Anterior cingulate cortex (tissue), 58 donors: ENCODE data around the gene KLF1.

ENCODE experiments used
- DNase-seq, 58 donors: peaks; one replicate each; lab custom pipeline; 2025; lab: John Stamatoyannopoulos, UW

KLF1 gene

GRCh38 chr19:12840091-12841079, 46.6 kb downstream of the KLF1 start:
- peak in 32 of 58 donors; percentile 7 to 76 (median 39) for DNase-seq

DNA sequence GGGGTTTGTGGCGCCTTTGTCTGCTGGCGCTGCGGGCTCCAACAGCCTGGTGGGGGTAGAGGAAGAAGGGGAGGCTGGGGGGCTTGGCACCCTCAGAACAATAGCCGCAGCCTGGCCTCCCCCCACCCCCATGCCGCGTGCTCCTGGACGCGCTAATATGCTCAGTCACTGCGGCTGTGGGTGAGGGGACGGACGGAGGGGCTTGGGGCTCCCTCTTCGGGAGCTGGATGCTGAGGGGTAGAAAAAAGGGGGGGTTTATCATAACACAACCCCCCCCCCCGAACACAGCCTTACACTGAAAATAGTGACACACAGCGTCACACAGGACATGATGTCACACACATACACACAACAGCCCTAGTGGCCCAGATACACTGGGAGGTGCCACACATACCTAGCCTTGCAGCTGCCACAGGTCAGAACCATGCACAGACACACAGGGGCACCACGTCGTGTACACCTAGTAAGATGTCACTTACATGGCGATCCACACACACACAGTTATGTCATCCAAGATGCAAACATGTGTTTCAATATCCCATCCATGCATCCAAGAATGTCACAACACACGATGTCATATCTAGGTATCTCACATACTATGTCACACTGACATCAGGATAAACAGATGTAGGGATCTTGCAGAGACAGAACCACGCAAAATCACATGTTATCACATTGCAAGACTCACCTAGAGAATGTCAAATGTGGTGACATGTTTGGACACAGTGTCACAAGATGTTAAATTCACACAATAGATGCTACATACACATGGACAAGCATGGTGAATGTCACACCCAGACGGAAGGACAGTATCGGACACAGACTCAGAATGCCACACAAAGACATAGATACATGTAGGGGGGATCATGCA, 47.9 kb downstream of the KLF1 start:
- DNase-seq: peak in 5 of 58 donors; percentile 1 to 25 (median 15)

- DNase-seq: peak in 27 of 58 donors; percentile 7 to 74 (median 30)
Observed at GRCh38 chr19:12838182-12838885, 48.7 kb downstream of the KLF1 start, which contains the start of gene MAST1. Gene MAST1 (plus strand): TSS chr19:12838515. CDS start chr19:12838573, 58 bp downstream.

DNA sequence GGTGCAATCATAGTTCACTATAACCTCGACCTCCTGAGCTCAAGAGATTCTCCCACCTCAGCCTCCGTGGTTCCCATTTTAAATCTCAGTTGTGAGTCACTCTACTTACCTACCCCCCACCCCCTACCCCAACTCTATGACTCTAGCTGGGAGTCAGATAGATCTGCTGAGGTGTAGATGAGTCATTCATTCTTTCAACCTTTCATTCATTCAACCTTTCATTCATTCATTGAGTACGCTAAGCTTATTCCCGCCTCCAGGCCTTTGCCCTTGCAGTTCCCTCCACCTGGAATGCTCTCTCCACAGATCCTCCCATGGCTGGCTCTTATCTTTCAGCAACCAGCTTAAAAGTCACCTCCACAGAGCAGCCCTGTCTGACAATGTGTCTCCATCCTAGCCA, 49.8 kb downstream of the KLF1 start:
- DNase-seq: no peak

GRCh38 chr19:12836529-12836863, 50.5 kb downstream of the KLF1 start:
- DNase-seq: no peak

GRCh38 chr19:12834976-12835757, 51.8 kb downstream of the KLF1 start:
- DNase-seq: peak in 24 of 58 donors; percentile 9 to 72 (median 33)

DNA sequence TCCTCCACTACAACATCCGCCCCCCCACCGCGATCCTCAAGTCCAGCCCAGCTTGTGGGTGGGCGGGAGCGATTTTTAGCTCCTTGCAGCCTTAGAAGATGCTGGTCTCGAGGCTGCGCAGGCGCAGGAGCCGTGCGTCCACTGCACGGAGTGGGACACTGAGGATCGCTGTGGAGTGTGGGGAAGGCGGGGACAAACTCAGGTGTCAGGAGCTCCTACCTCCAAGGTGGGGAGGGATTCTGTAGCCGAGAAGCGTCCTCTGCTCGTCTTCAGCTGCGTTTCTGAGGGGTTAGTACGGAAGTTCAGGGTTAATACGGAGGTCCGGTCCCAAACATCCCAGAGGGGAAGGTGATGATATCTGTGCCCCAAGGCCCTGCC, 52.4 kb downstream of the KLF1 start, which contains the start of gene RTBDN:
RTBDN (minus strand) TSS at position 14 of the 378 bp plus-strand sequence. CDS start 4,600 bp downstream, outside the sequence.
- peak in 32 of 58 donors; percentile 4 to 78 (median 42) for DNase-seq
